PFSK-1 (cell line): ENCODE measurements around the gene OR2D3.

Experiments
- FOXP2 ChIP-seq: optimal IDR thresholded peaks from 2 replicates; pipeline ENCODE3; 2011; ENCODE audit warnings: borderline replicate concordance, control low read depth, inconsistent platforms; ENCODE audit not compliant: insufficient read depth; ENCODE audit errors: extremely low read length, extremely low read depth
- POLR2AphosphoS5 ChIP-seq: IDR thresholded peaks from 2 replicates; pipeline ENCODE4 v1.6.1; 2012; ENCODE audit warnings: low read depth, mild to moderate bottlenecking, control low read depth, low read length, moderate library complexity
- REST ChIP-seq, 2 experiments: IDR thresholded peaks; 2 replicates each; pipeline versions ENCODE4 v1.6.1 to v1.8.0; 2011 to 2012; ENCODE audit warnings: low read depth in 2 of 2, low read length in 2 of 2, control low read depth in 1 of 2, inconsistent platforms in 1 of 2, mild to moderate bottlenecking in 1 of 2, moderate library complexity in 1 of 2; ENCODE audit not compliant: insufficient read depth in 1 of 2
- SIN3A ChIP-seq: IDR thresholded peaks from 2 replicates; pipeline ENCODE4 v1.6.1; 2012; ENCODE audit warnings: mild to moderate bottlenecking, low read length, moderate library complexity, borderline replicate concordance; ENCODE audit not compliant: insufficient read depth
- TAF1 ChIP-seq: IDR thresholded peaks from 2 replicates; pipeline ENCODE4 v1.6.1; 2012; ENCODE audit warnings: low read length, control low read depth, borderline replicate concordance; ENCODE audit not compliant: insufficient read depth

- TF ChIP-seq POLR2AphosphoS5 (no peak), SIN3A (no peak), REST (IDR thresholded peaks at IDR 0.05; ENCODE audit: insufficient read depth in 1 of 2, low read depth in 2 of 2, low read length in 2 of 2) (no peak), TAF1 (no peak), FOXP2 (no peak)
These were observed 11.3 kb downstream of the OR2D3 start for GRCh38 chr11:6932145-6932544.
